ENCODE measurements around the gene ACVR1B.
A peak's percentile ranks its signal among the peaks of the same experiment; 100 is the strongest.

Gene ACVR1B

DNA sequence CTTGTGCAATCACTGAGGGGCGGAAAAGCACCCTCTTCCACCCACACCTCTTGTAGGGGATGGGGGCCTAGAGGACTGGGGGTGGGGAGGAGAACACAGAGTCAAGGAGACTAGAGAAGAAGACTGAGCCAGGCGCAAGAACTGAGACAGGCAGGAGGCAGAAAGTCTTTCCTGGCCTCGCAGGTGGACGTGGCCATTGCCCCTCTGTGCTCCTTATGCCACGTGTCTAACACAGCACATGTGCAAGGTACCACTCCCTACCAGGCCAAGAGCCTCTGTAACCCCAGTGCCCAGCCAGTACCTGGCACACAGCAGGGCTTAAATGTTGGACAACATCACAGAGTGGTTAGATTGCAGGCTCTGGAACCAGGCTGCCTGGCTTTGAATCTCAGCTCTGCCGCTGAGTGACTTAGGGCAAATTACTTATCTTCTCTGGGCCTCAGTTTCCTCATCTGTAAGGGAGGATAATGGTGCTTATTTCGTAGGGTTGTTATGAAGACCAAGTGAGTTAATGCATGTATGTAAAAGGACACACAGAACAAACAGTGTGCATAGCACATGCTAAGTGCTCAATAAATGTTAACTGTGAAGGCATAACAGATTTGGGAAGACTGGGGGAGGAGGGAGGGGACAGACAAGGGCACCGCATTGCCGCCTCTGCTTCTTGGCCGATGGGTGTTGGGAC is 53.9 kb downstream of the ACVR1B start:
- Histone ChIP-seq H3K27ac (ENCODE audit: poor library complexity, severe bottlenecking) (no peak overlapping the region), H3K36me3 (ENCODE audit: low read depth) (no peaks in the 10 kb centered on the region), H3K4me3 (ENCODE audit: severe bottlenecking) (no peak overlapping the region), H3K9me3 (ENCODE audit: severe bottlenecking) (no peaks in the 10 kb centered on the region), H3K4me1 (ENCODE audit: insufficient read depth, poor library complexity, severe bottlenecking) (no peaks in the 10 kb centered on the region), H3K27me3 (ENCODE audit: insufficient read depth, poor library complexity, severe bottlenecking) (peaks cover 28% of the 10 kb centered on the region)
- ATAC-seq (ENCODE audit: low read depth) (no peak), DNase-seq (ENCODE audit: low spot score) (no peak)
- TF ChIP-seq, protein P1, sequence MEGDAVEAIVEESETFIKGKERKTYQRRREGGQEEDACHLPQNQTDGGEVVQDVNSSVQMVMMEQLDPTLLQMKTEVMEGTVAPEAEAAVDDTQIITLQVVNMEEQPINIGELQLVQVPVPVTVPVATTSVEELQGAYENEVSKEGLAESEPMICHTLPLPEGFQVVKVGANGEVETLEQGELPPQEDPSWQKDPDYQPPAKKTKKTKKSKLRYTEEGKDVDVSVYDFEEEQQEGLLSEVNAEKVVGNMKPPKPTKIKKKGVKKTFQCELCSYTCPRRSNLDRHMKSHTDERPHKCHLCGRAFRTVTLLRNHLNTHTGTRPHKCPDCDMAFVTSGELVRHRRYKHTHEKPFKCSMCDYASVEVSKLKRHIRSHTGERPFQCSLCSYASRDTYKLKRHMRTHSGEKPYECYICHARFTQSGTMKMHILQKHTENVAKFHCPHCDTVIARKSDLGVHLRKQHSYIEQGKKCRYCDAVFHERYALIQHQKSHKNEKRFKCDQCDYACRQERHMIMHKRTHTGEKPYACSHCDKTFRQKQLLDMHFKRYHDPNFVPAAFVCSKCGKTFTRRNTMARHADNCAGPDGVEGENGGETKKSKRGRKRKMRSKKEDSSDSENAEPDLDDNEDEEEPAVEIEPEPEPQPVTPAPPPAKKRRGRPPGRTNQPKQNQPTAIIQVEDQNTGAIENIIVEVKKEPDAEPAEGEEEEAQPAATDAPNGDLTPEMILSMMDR (IDR thresholded peaks at IDR 0.05; ENCODE audit: poor library complexity, severe bottlenecking): no peak

DNA sequence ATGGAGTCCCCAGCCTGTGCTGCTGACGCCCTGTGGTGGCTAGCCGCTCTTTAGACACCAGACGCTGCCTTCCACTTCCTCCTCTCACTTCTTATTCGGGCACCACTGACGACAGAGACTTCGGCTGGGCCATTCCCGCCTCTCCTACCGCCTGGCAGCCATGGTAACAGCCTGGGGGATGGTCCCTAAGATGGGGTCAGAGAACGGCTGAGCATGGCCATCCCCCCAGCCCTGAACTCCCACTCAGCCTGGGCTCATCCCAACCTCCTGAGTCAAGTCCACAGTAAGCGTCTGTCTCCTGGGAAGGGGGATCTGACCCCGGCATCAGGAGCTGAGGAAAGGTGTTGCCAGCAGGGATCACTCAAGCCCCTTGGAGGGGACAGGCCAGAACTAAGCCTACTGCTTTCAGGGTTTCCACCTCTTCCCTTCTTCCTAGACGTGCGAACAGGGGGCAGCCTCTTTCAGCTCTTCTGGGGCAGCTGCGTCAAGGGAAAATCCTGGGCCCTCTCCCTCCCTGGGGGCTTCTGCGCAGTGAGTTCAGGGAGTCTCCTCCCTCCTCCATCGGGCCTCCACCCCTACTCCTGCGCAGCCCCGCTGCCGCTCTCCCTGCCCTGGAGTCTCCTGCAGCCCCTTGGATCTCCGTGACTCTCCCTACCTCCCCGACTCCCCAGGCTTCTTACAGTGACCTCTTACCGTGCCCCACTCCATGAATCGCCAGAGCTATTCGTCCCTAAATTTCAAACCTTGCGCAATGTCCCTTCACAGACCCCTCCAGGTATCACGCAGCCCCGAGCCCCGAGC is 54.6 kb downstream of the ACVR1B start:
- ATAC-seq (ENCODE audit: low read depth) (no peak), DNase-seq (ENCODE audit: low spot score) (no peak)
- Histone ChIP-seq H3K4me1 (ENCODE audit: insufficient read depth, poor library complexity, severe bottlenecking) (no peaks in the 10 kb centered on the region), H3K9me3 (ENCODE audit: severe bottlenecking) (no peaks in the 10 kb centered on the region), H3K27me3 (ENCODE audit: insufficient read depth, poor library complexity, severe bottlenecking) (peaks cover 28% of the 10 kb centered on the region), H3K27ac (ENCODE audit: poor library complexity, severe bottlenecking) (no peak overlapping the region), H3K36me3 (ENCODE audit: low read depth) (no peaks in the 10 kb centered on the region), H3K4me3 (ENCODE audit: severe bottlenecking) (peak overlapping the region; percentile 30)
- TF ChIP-seq, protein P1 (IDR thresholded peaks at IDR 0.05; ENCODE audit: poor library complexity, severe bottlenecking): no peak

DNA sequence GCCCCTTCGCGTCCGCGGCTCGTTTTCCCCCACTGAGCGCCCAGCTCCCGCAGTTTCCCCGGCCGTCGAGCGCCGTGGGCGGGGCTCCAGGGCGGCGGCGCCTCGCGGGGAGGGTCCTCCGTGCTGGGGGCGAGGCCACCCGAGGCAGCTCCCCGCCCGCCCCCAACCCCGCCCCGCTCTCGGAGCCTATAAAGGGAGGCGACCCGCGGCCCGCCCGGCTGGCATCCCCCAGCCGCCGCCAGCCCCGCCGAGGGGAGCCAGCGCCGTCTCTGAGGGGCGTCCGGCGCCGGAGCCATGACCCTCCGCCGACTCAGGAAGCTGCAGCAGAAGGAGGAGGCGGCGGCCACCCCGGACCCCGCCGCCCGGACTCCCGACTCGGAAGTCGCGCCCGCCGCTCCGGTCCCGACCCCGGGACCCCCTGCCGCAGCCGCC is 55.2 kb downstream of the ACVR1B start, which contains the start of gene TAMALIN:
TSS of gene TAMALIN (plus strand) at position 221 of the 432 bp plus-strand sequence. CDS start at position 295, 74 bp downstream.
- DNase-seq (ENCODE audit: low spot score): no peak
- Histone ChIP-seq H3K27me3 (ENCODE audit: insufficient read depth, poor library complexity, severe bottlenecking) (peaks cover 28% of the 10 kb centered on the region), H3K4me3 (ENCODE audit: severe bottlenecking) (peak within 1 kb of the TSS; percentile 30)

DNA sequence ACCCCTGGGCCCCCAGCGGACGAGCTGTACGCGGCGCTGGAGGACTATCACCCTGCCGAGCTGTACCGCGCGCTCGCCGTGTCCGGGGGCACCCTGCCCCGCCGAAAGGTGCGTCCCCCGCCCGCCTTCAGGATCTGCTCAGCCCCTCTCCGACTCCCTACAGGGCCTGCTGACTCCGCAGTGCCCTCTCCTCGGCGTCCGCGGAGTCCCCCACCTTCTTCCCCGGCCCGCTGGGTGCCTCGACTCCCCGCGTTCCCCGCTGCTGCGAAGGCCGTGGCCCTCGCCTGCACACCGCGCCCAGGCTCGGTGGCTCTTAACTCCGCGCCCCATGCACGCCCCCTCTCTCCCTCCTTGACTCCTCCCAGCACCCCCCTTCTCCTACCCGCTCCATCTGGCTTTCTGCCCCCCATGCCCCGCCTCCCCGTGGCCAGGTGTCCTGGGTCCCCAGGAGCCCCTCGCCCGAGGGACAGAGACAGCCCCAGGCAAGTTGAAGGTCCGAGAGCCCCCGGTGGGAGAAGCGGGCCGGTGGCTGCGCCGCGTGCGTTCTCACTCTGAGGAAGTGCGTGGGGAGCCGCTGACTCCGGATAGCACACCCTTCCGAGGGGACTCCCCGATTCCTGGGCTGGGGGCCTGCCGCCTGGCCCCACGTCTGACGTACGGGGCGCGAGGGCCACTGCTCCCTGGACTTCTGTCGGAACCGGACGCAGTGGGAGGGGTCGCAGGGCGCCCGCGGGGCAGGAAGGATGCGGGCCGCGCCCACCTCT is 55.8 kb downstream of the ACVR1B start:
- Histone ChIP-seq H3K4me1 (ENCODE audit: insufficient read depth, poor library complexity, severe bottlenecking) (no peaks in the 10 kb centered on the region), H3K27me3 (ENCODE audit: insufficient read depth, poor library complexity, severe bottlenecking) (peaks cover 28% of the 10 kb centered on the region), H3K36me3 (ENCODE audit: low read depth) (no peaks in the 10 kb centered on the region), H3K4me3 (ENCODE audit: severe bottlenecking) (peak overlapping the region; percentile 30), H3K9me3 (ENCODE audit: severe bottlenecking) (no peaks in the 10 kb centered on the region), H3K27ac (ENCODE audit: poor library complexity, severe bottlenecking) (no peak overlapping the region)
- DNase-seq (ENCODE audit: low spot score) (no peak), ATAC-seq (ENCODE audit: low read depth) (peak; percentile 10; the same call in 2 of the 3 replicates)
- TF ChIP-seq, protein P1 (IDR thresholded peaks at IDR 0.05; ENCODE audit: poor library complexity, severe bottlenecking): no peak

More for the DNA sequence above, 55.2 kb downstream of the ACVR1B start, which contains the start of gene TAMALIN:
- no peak within 1 kb of the TSS for H3K27ac ChIP-seq (ENCODE audit: poor library complexity, severe bottlenecking)
- no peaks in the 10 kb centered on the region for H3K4me1 ChIP-seq (ENCODE audit: insufficient read depth, poor library complexity, severe bottlenecking)
- ATAC-seq (ENCODE audit: low read depth): peak; percentile 30
- TF ChIP-seq, protein P1 (IDR thresholded peaks at IDR 0.05; ENCODE audit: poor library complexity, severe bottlenecking): no peak
- no peaks in the 10 kb centered on the region for H3K36me3 ChIP-seq (ENCODE audit: low read depth)
- no peaks in the 10 kb centered on the region for H3K9me3 ChIP-seq (ENCODE audit: severe bottlenecking)
